Measurements from ENCODE around the gene ZNF613.
"Not testable (repeated sequence)": the region's sequence is repeated elsewhere in the genome, so short reads cannot be mapped to it uniquely, and the experiment has no call there.

Gene ZNF613

GRCh38 chr19:51975787-51976186 lies 48.5 kb downstream of the ZNF613 start:
- not testable (repeated sequence) for H3K27ac ChIP-seq (ENCODE audit: insufficient read depth, low read length, poor library complexity, severe bottlenecking); H3K27me3 ChIP-seq (replicated peaks; ENCODE audit: control insufficient read depth, insufficient read depth, low read length, poor library complexity, severe bottlenecking); DNase-seq; H3K4me1 ChIP-seq (ENCODE audit: control insufficient read depth, insufficient read depth, low read length, poor library complexity, severe bottlenecking); H3K4me3 ChIP-seq (ENCODE audit: insufficient read depth, low read depth, low read length, poor library complexity, severe bottlenecking)
- Histone ChIP-seq H3K9me3 (ENCODE audit: control insufficient read depth, low read length) (peaks cover 65% of the 10 kb centered on the region), H3K36me3 (ENCODE audit: control insufficient read depth, insufficient read depth, low read length) (peaks cover 68% of the 10 kb centered on the region)

DNA sequence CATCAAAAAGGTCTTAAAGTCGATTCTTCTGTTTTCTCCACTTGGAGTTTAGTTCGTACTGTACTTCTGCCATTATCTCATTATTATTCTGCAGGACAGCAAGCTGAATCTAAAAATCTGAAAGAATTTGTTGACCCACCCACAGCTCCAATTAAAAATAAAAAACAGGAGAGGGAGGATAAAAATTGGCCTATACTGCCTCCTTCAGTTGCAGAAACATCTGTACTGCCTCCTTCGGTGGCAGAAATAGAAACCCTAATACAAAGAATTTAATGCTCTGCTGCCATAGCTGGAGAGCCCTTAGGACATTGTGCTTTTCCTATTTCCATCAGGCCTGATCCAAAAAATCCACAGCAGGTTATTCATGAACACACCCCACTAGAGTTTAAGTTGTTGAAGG lies 49.6 kb downstream of the ZNF613 start:
- Histone ChIP-seq H3K9me3 (ENCODE audit: control insufficient read depth, low read length) (peaks cover 63% of the 10 kb centered on the region), H3K27me3 (replicated peaks; ENCODE audit: control insufficient read depth, insufficient read depth, low read length, poor library complexity, severe bottlenecking) (no peaks in the 10 kb centered on the region), H3K27ac (ENCODE audit: insufficient read depth, low read length, poor library complexity, severe bottlenecking) (no peak overlapping the region), H3K36me3 (ENCODE audit: control insufficient read depth, insufficient read depth, low read length) (peaks cover 65% of the 10 kb centered on the region), H3K4me3 (ENCODE audit: insufficient read depth, low read depth, low read length, poor library complexity, severe bottlenecking) (no peak overlapping the region), H3K4me1 (ENCODE audit: control insufficient read depth, insufficient read depth, low read length, poor library complexity, severe bottlenecking) (no peaks in the 10 kb centered on the region)
- DNase-seq, result no peak

GRCh38 chr19:51977346-51977745 lies 50.1 kb downstream of the ZNF613 start:
- DNase-seq, result no peak
- peaks cover 60% of the 10 kb centered on the region for H3K36me3 ChIP-seq (ENCODE audit: control insufficient read depth, insufficient read depth, low read length)
- H3K27me3 ChIP-seq (replicated peaks; ENCODE audit: control insufficient read depth, insufficient read depth, low read length, poor library complexity, severe bottlenecking), result no peaks in the 10 kb centered on the region
- no peaks in the 10 kb centered on the region for H3K4me1 ChIP-seq (ENCODE audit: control insufficient read depth, insufficient read depth, low read length, poor library complexity, severe bottlenecking)
- peaks cover 64% of the 10 kb centered on the region for H3K9me3 ChIP-seq (ENCODE audit: control insufficient read depth, low read length)
- H3K27ac ChIP-seq (ENCODE audit: insufficient read depth, low read length, poor library complexity, severe bottlenecking), result no peak overlapping the region
- no peak overlapping the region for H3K4me3 ChIP-seq (ENCODE audit: insufficient read depth, low read depth, low read length, poor library complexity, severe bottlenecking)

GRCh38 chr19:51978882-51979281 lies 51.6 kb downstream of the ZNF613 start:
- Histone ChIP-seq H3K9me3 (ENCODE audit: control insufficient read depth, low read length) (peaks cover 65% of the 10 kb centered on the region), H3K27me3 (replicated peaks; ENCODE audit: control insufficient read depth, insufficient read depth, low read length, poor library complexity, severe bottlenecking) (no peaks in the 10 kb centered on the region), H3K4me1 (ENCODE audit: control insufficient read depth, insufficient read depth, low read length, poor library complexity, severe bottlenecking) (no peaks in the 10 kb centered on the region), H3K27ac (ENCODE audit: insufficient read depth, low read length, poor library complexity, severe bottlenecking) (no peak overlapping the region), H3K4me3 (ENCODE audit: insufficient read depth, low read depth, low read length, poor library complexity, severe bottlenecking) (no peak overlapping the region), H3K36me3 (ENCODE audit: control insufficient read depth, insufficient read depth, low read length) (peaks cover 44% of the 10 kb centered on the region)
- no peak for DNase-seq

- Histone ChIP-seq H3K27ac (ENCODE audit: insufficient read depth, low read length, poor library complexity, severe bottlenecking) (no peak overlapping the region), H3K36me3 (ENCODE audit: control insufficient read depth, insufficient read depth, low read length) (peaks cover 31% of the 10 kb centered on the region), H3K9me3 (ENCODE audit: control insufficient read depth, low read length) (peaks cover 60% of the 10 kb centered on the region), H3K27me3 (replicated peaks; ENCODE audit: control insufficient read depth, insufficient read depth, low read length, poor library complexity, severe bottlenecking) (no peaks in the 10 kb centered on the region), H3K4me1 (ENCODE audit: control insufficient read depth, insufficient read depth, low read length, poor library complexity, severe bottlenecking) (no peaks in the 10 kb centered on the region), H3K4me3 (ENCODE audit: insufficient read depth, low read depth, low read length, poor library complexity, severe bottlenecking) (no peak overlapping the region)
- DNase-seq, result no peak
Observed at GRCh38 chr19:51980116-51980736, 53.0 kb downstream of the ZNF613 start.

DNA sequence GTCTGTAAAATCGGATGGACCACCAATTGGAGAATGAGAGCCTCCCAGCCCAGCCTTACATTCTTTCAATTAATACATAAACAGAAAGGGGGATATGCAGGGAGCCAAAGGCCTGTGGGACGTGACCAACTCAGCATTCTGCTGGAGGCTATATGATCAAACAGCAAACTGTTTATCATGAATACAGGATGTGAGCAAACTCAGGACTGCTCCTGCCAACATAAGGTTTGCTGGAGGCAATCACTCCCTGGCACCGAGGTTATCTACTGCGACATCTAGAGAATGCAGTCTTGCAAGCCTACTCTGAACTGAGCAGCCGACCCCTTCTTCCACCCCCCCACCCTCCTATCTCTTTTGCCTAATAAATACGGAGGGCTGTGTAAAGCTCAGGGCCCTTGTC lies 53.7 kb downstream of the ZNF613 start:
- DNase-seq; H3K27ac ChIP-seq (ENCODE audit: insufficient read depth, low read length, poor library complexity, severe bottlenecking); H3K4me3 ChIP-seq (ENCODE audit: insufficient read depth, low read depth, low read length, poor library complexity, severe bottlenecking); H3K27me3 ChIP-seq (replicated peaks; ENCODE audit: control insufficient read depth, insufficient read depth, low read length, poor library complexity, severe bottlenecking); H3K4me1 ChIP-seq (ENCODE audit: control insufficient read depth, insufficient read depth, low read length, poor library complexity, severe bottlenecking): not testable (repeated sequence)
- H3K36me3 ChIP-seq (ENCODE audit: control insufficient read depth, insufficient read depth, low read length), result peaks cover 29% of the 10 kb centered on the region
- peaks cover 60% of the 10 kb centered on the region for H3K9me3 ChIP-seq (ENCODE audit: control insufficient read depth, low read length)

GRCh38 chr19:51983361-51983760 lies 56.1 kb downstream of the ZNF613 start:
- H3K27ac ChIP-seq (ENCODE audit: insufficient read depth, low read length, poor library complexity, severe bottlenecking), result no peak overlapping the region
- no peaks in the 10 kb centered on the region for H3K27me3 ChIP-seq (replicated peaks; ENCODE audit: control insufficient read depth, insufficient read depth, low read length, poor library complexity, severe bottlenecking)
- H3K36me3 ChIP-seq (ENCODE audit: control insufficient read depth, insufficient read depth, low read length), result peaks cover 28% of the 10 kb centered on the region
- H3K4me1 ChIP-seq (ENCODE audit: control insufficient read depth, insufficient read depth, low read length, poor library complexity, severe bottlenecking), result no peaks in the 10 kb centered on the region
- no peak overlapping the region for H3K4me3 ChIP-seq (ENCODE audit: insufficient read depth, low read depth, low read length, poor library complexity, severe bottlenecking)
- DNase-seq, result no peak
- H3K9me3 ChIP-seq (ENCODE audit: control insufficient read depth, low read length), result peaks cover 61% of the 10 kb centered on the region

GRCh38 chr19:51986309-51987291 lies 59.3 kb downstream of the ZNF613 start, which contains the start of gene ZNF350:
ZNF350 (minus strand) TSS chr19:51986840; CDS start chr19:51974360, 12,480 bp downstream.
- Histone ChIP-seq H3K4me3 (ENCODE audit: insufficient read depth, low read depth, low read length, poor library complexity, severe bottlenecking) (peak within 1 kb of the TSS; percentile 91), H3K4me1 (ENCODE audit: control insufficient read depth, insufficient read depth, low read length, poor library complexity, severe bottlenecking) (no peaks in the 10 kb centered on the region), H3K27me3 (replicated peaks; ENCODE audit: control insufficient read depth, insufficient read depth, low read length, poor library complexity, severe bottlenecking) (no peaks in the 10 kb centered on the region), H3K9me3 (ENCODE audit: control insufficient read depth, low read length) (peaks cover 56% of the 10 kb centered on the region), H3K27ac (ENCODE audit: insufficient read depth, low read length, poor library complexity, severe bottlenecking) (peak within 1 kb of the TSS; percentile 65), H3K36me3 (ENCODE audit: control insufficient read depth, insufficient read depth, low read length) (peaks cover under 1% of the 10 kb centered on the region)
- peak; percentile 78 to 87 (median 82) for DNase-seq

DNA sequence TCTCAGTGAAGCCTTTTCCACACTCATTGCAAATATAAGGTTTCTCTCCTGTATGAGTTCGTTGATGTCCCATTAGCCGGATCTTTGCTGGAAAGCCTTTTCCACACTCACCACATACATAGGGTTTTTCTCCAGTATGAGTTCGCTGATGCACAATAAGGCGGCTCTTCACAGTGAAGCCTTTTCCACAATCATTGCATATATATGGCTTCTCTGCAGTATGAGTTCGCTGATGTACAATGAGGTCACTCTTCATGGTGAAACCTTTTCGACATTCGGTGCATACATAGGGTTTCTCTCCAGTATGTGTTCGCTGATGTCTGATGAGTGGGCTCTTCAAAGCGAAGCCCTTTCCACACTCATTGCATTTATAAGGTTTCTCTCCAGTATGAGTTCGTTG lies 66.2 kb downstream of the ZNF613 start:
- H3K4me1 ChIP-seq (ENCODE audit: control insufficient read depth, insufficient read depth, low read length, poor library complexity, severe bottlenecking), result no peaks in the 10 kb centered on the region
- H3K4me3 ChIP-seq (ENCODE audit: insufficient read depth, low read depth, low read length, poor library complexity, severe bottlenecking), result peak overlapping the region; percentile 20
- H3K27me3 ChIP-seq (replicated peaks; ENCODE audit: control insufficient read depth, insufficient read depth, low read length, poor library complexity, severe bottlenecking), result no peaks in the 10 kb centered on the region
- DNase-seq, result no peak
- H3K36me3 ChIP-seq (ENCODE audit: control insufficient read depth, insufficient read depth, low read length), result peaks cover 47% of the 10 kb centered on the region
- H3K9me3 ChIP-seq (ENCODE audit: control insufficient read depth, low read length), result peaks cover 67% of the 10 kb centered on the region
- no peak overlapping the region for H3K27ac ChIP-seq (ENCODE audit: insufficient read depth, low read length, poor library complexity, severe bottlenecking)

Measured in effector memory CD4-positive, alpha-beta T cell (primary cell).